Esophagus muscularis mucosa (tissue), 3 donors: Measurements from ENCODE around the gene BTBD1.

Experiments used
- POLR2A ChIP-seq: fragments of 450-650 bp; IDR thresholded peaks from one replicate; pipeline ENCODE4 v1.6.1; 2017; ENCODE audit warnings: antibody characterized with exemption, moderate library complexity, mild to moderate bottlenecking, low read depth
- POLR2AphosphoS5 ChIP-seq, 2 donors: sonication (generic); formaldehyde crosslinking; IDR thresholded peaks; one replicate each; pipeline ENCODE4 v1.6.1; 2017; ENCODE audit warnings: antibody characterized with exemption in 2 of 2
- TF ChIP-seq, protein P1 (sequence below), 3 experiments: fragments of 200-600 bp in 2 of 3; fragments of 450-650 bp in 1 of 3; sonication (generic) in 2 of 3; IDR thresholded peaks; one replicate each; pipeline ENCODE4 v1.5.1; 2017 to 2019; ENCODE audit warnings: antibody characterized with exemption in 3 of 3, mild to moderate bottlenecking in 2 of 3, moderate library complexity in 1 of 3

DNA sequence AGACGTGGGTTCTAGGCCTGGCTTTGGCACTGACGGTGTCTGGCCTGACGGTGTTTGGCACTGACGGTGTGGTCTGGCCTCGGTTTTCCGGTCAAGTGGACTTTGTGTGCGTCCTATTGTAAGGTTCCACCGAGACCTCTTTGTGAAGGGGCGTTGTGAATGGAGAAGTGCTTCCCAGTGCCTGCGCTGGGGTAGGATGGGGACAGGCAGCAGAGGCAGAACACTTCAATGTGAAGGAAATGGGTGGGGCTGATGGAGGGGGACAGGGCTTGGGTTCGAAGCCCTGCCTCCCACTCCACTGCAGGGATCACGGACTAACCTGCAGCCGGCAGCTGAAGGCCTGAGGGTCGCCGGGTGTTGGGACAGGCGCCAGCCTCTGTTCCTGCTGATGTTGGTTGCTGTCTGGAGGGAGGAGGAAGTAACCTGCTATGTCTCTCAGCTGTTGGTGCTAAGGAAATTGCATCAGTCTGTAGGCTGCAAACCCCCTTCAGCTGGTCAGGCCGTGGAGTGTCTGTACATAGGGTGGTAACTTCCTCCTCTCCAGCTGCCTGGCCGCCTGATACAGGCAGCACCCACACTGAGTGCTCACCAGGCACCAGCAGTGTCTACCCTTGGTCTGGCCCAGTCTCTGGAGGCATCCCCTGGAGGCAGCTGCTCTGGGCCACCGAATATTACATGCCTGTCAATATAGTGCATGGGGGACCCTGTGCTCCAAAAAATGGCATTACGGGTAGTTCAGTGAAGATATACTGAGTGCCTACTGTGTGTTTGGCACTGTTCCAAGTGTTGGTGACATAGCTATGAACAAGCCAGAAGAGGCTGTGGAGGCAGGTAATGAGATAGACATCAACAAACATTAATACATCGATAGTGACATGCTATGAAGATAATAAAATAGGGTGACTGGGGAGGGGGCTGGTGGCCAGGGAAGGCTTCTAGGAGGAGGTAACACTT lies 41.5 kb upstream of the BTBD1 start:
- TF ChIP-seq, protein P1, sequence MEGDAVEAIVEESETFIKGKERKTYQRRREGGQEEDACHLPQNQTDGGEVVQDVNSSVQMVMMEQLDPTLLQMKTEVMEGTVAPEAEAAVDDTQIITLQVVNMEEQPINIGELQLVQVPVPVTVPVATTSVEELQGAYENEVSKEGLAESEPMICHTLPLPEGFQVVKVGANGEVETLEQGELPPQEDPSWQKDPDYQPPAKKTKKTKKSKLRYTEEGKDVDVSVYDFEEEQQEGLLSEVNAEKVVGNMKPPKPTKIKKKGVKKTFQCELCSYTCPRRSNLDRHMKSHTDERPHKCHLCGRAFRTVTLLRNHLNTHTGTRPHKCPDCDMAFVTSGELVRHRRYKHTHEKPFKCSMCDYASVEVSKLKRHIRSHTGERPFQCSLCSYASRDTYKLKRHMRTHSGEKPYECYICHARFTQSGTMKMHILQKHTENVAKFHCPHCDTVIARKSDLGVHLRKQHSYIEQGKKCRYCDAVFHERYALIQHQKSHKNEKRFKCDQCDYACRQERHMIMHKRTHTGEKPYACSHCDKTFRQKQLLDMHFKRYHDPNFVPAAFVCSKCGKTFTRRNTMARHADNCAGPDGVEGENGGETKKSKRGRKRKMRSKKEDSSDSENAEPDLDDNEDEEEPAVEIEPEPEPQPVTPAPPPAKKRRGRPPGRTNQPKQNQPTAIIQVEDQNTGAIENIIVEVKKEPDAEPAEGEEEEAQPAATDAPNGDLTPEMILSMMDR (IDR thresholded peaks at IDR 0.05) = no peak
- TF ChIP-seq POLR2A = no peak
- TF ChIP-seq POLR2AphosphoS5 (IDR thresholded peaks at IDR 0.05) = peak; percentile 36 to 65
